ENCODE data around the gene LYRM7.
A peak's percentile ranks its signal among the peaks of the same experiment; 100 is the strongest.
"Not testable (repeated sequence)": the region's sequence is repeated elsewhere in the genome, so short reads cannot be mapped to it uniquely, and the experiment has no call there.

LYRM7 gene

DNA sequence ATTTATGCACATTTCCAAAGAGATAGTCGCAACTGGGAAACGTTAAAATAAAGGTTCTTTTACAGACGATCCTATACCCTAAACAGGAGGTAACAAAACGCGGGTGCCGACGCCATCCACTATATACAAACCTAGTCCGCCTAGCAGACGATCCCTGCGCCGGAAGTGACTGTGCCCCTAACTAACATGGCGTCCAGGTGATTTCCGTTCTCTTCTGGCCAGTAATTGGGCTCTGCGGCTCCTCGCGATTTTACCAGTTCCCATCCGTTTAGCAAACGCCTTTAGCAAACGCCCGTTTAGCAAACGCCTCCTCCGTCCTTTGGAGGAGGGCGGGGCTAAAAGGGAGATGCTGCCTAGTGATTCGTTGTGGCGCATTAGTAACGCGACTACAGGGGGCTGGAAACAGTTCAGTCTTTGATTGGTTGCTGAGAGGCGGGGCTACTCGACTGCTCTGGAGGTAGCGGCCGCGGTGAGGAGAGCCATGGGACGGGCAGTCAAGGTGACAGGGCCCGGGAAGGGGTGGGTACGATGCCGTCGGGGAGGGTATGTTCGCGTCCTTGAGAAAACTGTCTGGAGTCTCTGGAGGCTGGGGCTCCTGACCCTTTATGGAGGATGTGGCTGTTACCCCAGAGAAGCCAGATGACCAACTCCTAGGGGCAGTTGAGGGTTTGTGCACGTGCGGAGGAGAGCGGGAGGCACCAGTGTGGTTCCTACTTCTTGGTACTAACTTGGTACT lies at the start of gene LYRM7:
Gene LYRM7 (plus strand): TSS at position 405 of the 736 bp plus-strand sequence. CDS start 77 bp downstream, at position 482.
- peak; percentile 100 for DNase-seq (ENCODE audit: low spot score)

DNA sequence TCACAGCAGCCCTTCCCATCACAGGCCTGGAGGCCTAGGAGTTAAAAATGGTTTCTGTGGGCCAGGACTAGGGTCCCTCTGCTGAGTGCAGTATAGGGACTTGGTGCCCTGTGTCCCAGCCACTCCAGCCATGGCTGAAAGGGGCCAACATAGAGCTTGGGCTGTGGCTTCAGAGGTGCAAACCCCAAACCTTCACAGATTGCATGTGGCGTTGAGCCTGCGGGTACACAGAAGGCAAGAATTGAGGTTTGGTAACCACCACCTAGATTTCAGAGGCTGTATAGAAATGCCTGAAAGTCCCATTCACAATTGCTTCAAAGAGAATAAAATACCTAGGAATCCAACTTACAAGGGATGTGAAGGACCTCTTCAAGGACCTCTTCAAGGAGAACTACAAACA lies 43.5 kb upstream of the LYRM7 start:
- DNase-seq (ENCODE audit: low spot score) = not testable (repeated sequence)

DNA sequence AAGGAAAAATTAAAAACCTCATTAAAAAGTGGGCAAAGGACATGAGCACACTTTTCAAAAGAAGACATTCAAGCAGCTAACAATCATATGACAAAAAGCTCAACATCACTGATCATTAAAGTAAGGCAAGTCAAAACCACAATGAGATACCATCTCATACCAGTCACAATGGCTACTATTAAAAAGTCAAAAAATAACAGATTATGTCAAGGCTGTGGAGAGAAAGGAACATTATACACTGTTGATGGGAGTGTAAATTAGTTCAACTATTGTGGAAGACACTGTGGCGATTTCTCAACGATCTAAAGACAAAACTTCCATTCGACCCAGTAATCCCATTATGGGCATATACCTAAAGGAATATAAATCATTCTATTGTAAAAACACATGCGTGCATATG lies 41.4 kb upstream of the LYRM7 start:
- DNase-seq (ENCODE audit: low spot score) = no peak

DNA sequence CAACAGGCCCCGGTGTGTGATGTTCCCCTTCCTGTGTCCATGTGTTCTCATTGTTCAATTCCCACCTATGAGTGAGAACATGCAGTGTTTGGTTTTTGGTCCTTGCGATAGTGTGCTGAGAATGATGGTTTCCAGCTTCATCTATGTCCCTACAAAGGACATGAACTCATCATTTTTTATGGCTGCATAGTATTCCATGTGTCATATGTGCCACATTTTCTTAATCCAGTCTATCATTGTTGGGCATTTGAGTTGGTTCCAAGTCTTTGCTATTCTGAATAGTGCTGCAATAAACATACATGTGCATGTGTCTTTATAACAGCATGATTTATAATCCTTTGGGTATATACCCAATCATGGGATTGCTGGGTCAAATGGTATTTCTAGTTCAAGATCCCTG lies 37.7 kb upstream of the LYRM7 start:
- DNase-seq (ENCODE audit: low spot score) = not testable (repeated sequence)

DNA sequence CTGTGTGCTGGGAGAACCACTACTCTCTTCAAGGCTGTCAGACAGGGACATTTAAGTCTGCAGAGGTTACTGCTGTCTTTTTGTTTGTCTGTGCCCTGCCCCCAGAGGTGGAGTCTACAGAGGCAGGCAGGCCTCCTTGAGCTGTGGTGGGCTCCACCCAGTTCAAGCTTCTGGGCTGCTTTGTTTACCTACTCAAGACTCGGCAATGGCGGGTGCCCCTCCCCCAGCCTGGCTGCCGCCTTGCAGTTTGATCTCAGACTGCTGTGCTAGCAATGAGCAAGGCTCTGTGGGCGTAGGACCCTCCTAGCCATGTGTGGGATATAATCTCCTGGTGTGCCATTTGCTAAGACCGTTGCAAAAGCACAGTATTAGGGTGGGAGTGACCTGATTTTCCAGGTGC lies 32.3 kb upstream of the LYRM7 start:
- DNase-seq (ENCODE audit: low spot score) = not testable (repeated sequence)

DNA sequence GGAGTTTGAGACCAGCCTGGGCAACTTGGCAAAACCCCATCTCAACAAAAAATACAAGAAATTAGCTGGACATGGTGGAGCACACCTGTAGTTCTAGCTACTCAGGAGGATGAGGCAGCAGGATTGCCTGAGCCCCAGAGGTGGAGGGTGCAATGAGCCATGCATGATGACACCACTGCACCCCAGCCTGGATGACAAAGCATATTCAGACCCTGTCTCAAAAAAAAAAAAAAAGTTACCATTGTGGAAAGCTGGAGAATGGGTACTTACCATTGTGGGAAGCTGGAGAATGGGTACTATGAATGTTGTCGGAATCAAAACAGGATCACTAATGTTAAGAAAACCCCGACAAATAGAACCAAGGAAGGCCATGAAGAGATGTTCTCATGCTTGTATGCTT lies 31.4 kb upstream of the LYRM7 start:
- DNase-seq (ENCODE audit: low spot score) = no peak

DNA sequence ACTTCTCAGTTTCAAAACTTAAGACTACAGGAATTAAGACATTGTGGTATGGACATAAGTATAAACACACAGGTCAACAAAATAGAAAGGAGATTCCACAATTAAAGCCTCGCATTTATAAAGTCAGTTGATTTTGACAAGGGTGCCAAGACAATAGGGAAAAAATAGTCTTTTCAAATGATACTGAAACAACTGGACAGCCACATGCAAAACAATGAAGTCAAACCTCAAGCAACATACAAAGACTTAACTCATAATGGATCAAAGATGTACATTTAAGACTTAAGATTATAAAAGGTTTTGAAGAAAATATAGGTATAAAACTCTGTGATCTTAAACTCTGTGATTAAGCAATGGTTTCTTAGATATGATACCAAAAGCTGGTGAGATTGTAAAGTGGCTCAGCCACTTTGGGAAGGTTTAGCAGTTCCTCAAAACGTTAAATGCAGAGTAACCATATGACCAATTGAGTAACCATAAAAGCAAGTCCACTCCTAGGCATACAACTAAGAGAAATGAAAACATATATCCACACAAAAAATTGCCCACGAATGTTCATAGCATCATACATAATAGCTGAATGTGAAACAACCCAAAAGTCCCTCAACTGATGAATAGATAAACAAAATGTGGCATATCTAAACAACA lies 27.6 kb upstream of the LYRM7 start:
- no peak for DNase-seq (ENCODE audit: low spot score)

DNA sequence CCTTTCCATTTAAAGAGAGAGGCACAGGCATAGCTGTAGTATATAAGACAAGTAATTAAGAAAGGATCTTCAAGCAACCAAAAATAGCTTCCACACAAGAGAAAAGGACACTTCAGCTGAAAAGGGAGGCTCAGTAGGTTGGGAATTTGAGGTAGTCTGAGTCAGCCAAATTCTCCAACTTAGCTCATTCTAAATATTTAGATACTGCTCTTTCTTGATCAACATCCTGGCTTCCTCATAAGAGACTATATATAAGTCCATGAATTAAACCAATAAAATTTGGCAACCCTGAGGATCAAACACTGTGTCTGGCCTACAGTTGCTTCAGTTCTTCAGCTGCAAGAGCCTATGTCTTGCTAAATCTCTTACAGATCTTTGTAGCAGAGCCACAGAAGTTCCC lies 23.5 kb upstream of the LYRM7 start:
- no peak for DNase-seq (ENCODE audit: low spot score)

DNA sequence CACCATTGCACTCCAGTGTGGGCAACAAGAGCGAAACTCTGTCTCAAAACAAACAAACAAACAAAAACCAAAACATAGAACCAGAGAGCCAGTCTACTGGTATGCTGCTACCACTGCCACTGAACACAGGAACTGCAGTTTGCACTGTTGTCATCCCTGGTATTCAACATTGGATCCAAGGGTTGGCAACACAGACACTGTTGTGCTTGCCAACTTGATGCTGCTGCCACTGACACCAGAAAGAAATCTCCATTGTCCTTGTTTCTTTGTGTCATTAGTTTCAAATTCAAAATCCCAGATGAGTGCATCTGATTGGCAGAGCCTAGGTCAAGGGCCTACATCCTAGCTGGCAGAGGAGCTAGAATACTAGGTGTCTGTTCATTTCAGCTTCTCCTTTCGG lies 21.9 kb upstream of the LYRM7 start:
- peak; percentile 94 for DNase-seq (ENCODE audit: low spot score)

DNA sequence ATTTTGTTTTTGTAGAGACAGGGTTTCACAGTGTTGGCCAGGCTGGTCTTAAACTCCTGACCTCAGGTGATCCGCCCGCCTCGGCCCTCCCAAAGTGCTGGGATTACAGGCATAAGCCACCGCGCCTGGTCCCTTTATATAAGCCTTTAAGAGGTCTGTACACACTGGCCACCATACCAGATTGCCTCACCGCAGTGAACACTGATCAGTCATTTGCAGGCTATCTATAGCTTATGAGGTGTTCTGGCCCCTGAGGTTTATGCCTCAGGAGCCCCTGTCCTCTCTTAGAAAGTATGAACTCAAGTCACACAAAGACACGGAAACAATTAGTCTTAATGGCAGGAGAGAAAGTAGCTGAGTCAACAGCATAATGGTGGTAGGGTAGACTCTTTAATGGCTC lies 20.3 kb upstream of the LYRM7 start:
- DNase-seq (ENCODE audit: low spot score) = no peak

DNA sequence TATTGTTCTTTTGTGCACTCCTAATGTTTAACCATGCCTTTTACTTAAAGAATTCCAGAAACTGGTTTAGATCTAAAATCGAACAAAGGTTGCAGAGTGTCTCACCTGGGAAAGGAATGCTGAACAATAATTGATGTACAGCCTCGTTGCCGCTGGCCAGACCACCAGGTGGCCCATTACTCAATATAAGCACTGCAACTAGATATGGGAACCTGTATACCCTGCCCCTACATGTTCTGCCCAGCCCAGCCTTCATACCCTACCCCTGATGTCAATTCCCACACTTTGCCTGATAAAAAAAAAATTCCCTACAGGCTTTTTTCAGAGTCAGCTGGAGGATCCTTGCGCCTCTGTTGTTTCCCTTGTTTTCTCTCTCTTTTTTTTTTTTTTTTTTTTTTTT lies 19.5 kb upstream of the LYRM7 start:
- no peak for DNase-seq (ENCODE audit: low spot score)

DNA sequence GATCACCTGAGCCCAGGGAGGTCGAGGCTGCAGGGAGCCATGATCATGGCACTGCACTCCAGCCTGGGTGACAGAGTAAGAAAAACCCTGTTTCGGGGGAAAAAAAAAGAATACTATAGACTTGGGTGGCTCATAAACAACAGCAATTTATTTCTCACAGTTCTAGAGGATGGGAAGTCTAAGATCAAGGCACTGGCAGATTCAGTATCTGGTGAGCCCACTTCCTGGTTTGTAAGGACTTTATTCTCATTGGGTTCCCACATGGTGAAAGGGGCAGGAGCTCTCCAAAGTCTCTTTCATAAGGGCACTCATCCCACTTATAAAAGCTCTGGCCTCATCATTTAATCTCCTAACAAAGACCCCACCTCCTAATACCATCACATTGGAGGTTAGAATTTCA lies 14.4 kb upstream of the LYRM7 start:
- no peak for DNase-seq (ENCODE audit: low spot score)

DNA sequence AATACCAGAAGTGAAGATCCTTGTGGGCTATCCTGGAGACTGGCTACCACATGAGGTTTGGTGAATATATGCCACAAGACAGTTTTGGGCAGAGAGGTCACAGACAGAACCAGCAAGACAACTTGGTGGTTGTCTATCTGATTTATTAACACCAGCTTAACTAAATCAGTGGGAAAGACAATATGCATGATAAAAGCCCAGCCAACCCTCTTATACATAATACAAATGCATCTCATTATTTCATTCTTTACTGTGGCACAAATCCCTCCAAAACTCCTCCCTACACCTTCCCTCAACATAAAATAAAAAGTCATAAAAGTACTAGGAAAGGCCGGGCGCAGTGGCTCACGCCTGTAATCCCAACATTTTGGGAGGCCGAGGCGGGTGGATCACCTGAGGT lies 13.8 kb upstream of the LYRM7 start:
- no peak for DNase-seq (ENCODE audit: low spot score)

DNA sequence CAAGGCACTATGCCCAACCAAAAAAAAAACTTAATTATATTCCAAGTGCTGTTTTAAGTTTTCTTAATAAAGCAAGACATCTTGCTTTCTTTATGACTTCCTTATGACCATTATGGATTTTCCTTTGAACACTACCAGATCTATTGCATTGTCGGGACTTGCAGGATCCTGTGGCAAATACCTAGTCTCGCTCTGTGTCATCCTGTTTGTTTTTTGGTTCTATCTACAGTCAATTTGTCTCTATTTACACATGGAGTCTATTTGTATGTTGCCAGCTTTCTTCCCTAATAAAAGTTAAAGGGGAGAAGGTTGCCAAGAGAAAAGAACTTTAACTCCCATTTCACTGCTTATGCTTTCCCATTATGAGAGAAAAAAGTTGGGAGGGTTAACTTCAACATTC lies 10.6 kb upstream of the LYRM7 start:
- DNase-seq (ENCODE audit: low spot score) = no peak

DNA sequence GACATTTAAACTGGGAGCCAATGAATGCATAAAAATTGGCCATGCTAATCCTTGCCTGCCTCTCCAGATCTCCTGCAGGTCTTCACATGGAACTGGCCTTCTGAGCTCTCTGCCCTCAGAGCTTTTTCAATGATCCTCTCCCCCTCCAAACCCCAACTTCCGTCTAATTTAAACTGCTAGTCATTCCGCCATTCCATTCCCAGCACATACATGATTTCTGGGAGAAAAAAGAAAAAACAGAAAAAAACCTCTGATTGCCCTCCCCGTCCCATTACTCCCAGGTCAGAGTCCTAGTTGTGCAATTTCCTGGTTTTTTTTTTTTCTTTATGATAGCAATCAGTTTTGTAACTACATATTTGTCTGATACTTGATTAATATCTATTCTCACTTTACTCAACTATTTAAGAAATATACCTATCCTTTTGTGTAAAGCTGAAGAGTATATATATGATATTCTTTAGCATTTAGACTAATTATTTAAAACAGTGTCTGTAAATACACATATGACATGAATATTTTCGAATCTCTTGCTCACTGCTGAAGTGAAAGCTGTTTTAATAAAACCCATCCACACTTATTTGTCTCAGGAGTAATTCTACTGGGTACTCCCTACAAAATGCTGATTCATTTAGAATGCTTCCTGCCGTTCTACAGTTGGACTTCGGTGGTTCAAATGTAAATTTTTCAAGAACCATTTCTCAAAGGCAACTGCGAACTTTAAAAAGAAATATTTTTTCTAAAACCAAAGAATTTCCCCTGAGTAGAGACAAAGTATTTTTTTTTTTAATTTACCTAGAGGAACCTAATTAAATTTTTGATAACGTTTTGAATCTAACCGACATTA lies 7.2 kb upstream of the LYRM7 start:
- DNase-seq (ENCODE audit: low spot score) = peak; percentile 46

DNA sequence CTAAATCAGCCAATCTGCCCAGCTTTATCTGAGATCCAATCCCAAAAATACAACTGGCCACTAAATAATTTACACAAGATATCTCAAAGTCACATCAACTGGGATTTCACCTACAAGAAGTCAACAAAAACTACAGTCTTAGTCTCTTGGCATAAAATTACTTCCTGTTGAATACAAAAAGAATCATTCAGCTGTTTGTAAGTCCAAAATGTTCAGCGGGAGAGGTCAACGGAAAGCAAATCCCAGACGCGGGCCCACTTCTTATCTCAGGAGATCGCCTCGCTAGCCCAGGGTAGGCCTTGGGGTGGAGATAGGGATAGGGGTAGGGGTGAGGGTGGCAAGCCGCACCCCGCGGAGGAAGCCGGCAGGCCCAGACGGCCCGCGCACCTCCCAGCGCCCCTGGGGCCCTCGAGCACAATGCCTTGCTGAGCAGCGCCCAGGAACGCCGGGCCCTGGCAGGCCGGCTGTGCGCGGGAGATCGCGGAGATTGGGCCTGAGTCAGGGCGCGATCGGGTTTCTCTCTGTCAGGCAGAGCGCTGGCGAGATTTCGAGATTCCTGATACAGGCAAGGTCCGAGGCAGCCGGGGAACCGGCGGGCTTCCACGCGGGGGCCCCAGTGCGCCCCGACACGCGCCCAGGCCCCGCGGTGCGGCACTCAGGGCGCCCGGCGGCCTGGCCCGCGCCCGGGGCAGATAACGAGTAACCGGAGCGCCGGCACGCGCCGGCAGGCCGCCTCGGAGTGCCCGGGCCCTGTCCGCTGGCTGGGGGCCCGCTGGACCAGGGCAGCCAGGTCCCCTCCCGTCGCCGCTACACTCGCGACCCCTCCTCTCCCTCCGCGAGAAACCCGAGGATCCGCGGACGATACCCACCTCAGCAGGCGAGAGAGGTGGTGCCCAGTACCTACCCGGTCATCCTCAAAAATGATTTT lies 6.3 kb upstream of the LYRM7 start:
- peak; percentile 72 for DNase-seq (ENCODE audit: low spot score)

DNA sequence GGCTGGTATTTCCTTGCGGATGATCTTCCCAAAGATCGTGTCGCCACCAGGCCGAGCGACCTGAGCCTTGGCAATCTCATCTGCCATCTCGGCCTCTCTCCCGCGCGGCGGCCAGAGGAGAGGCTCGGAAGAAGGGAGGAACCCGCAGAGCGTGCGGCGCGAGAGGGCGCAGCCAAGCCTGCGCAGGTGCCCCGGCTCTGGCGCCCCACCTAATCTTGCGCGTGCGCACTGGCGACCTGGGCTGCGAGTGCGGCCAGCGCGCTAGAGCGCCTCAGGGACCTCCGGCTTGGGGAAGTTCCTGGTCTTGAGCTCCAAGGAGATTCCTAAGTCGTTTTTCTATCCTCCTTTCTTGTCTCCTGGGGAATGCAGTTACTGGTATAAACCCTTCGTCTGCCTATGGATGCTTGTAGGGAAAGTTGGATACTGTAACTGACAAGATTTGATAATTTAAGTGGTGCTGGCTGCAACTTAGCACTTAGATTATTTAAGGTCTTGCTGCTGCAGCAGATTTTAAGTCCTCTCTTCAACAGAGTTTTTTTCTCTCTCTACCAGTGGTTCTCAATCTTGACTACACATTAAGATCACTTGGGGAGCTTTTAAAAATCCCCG lies 5.5 kb upstream of the LYRM7 start, which contains the start of gene HINT1:
Gene HINT1 (minus strand): TSS at position 138 of the 609 bp plus-strand sequence. CDS start 51 bp downstream, at position 87.
- DNase-seq (ENCODE audit: low spot score) = peak; percentile 88

DNA sequence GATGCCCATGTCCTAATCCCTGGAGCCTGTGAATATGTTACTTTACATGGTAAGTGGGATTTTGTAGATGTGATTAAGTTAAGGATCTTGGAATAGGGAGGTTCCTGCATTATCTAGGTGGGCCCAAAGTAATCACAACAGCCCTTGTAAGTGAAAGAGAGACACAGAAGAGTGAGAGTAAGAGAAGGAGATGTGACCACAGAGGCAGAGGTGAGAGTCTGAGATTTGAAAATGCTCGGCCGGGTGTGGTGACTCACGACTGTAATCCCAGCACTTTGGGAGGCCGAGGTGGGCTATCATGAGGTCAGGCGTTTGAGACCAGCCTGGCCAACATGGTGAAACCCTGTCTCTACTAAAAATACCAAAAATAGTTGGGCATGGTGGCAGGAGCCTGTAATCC lies 3.1 kb upstream of the LYRM7 start:
- no peak for DNase-seq (ENCODE audit: low spot score)

DNA sequence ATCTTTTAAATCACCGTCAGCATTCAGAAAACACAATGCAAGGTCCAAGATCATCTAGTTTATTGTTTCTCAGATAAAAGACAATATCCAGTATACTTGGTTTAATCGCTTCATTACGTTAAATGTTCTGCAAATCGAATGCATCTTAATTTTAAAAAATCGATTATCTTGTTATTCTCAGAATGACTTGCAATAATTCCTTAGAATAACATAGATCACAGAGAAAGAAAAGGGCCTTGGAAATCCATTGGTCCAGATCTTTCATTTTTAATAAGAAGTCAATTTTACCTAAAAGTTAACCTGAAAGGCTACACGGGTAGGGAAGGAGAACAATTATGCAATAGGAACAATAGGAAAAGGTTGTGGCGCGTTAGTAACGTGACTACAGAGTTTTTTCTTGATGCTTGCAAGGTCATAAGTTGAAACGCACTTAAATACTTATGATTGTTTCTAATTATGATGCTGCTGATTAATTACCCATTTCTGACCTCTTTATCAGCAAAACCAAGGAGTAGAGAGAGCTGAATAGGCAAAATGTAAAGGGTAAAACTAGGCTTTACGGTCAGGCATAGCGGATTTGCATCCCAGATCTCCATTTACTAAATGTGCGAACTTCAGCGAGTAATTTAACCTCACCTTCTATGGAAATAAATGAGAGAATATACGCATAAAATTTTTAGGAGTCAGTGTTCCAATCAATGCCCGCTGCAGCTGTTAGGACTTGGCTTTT lies 769 bp upstream of the LYRM7 start:
- no peak for DNase-seq (ENCODE audit: low spot score)

DNA sequence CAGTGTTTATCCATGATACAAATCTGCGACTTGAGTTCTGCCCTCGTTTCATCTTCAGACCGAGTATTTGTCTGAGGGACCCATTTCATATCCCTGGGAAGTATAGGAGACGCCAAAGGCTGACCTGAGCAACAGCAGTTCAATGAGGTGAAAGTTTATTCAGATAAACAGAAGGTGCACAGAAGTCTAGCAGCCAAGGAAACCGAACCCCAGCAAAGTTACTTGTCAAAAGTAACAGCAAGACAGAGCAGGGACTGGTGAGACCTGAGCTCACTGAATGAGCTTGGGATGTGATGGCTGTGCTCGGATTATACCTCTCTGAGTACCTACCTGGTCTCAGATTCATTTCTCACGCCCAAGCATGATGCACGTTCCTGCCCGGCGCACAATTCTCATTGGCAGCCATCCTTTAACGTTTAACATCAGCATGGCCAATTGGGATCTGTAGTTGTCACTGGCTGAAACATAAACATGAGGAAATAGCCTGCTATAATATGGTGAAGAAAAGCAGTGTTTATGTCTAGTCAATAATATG lies 599 bp downstream of the LYRM7 start:
- peak; percentile 42 for DNase-seq (ENCODE audit: low spot score)
